SK-N-SH (cell line): ENCODE data around the gene R3HDM1. TPM values are rescaled to one million over a fixed set of nuclear protein-coding genes. Genes with fewer than 3 reads are reported as not detected.

ENCODE experiments used
- CTCF ChIA-PET: fragments of 300-600, 350-600 bp; formaldehyde crosslinking; extraction: SDS; loops from one replicate; lab custom pipeline; 2021; lab: Yijun Ruan, JAX
- POLR2A ChIA-PET: fragments of 350-600 bp; sonication (Branson Sonifier 250); formaldehyde crosslinking; extraction: SDS; loops from one replicate; lab custom pipeline; 2020; ENCODE audit warnings: antibody characterized with exemption, inconsistent platforms; lab: Yijun Ruan, JAX
- DNase-seq: peaks from one replicate; pipeline ENCODE4 v3.0.0; 2012
- H2AFZ ChIP-seq: fragments of 200-600 bp; sonication (generic); 2 replicates; pipeline ENCODE4 v1.8.1; 2016; ENCODE audit warnings: antibody characterized with exemption, mild to moderate bottlenecking, low read depth
- H3F3A ChIP-seq: fragments of 200-600 bp; sonication (generic); replicated peaks from 2 replicates; pipeline ENCODE3; 2016; ENCODE audit warnings: antibody characterized with exemption, mild to moderate bottlenecking; ENCODE audit not compliant: insufficient read depth
- H3K27ac ChIP-seq, 2 experiments: fragments of 200-500 bp in 1 of 2; fragments of 200-600 bp in 1 of 2; sonication (Bioruptor generic) in 1 of 2; sonication (generic), shearing (Covaris generic) in 1 of 2; 2 replicates each; pipeline versions ENCODE4 v1.5.1 to v1.6.1; 2014 to 2016; ENCODE audit warnings: low read depth in 2 of 2, inconsistent platforms in 1 of 2, low read length in 1 of 2, mild to moderate bottlenecking in 1 of 2, mixed read lengths in 1 of 2
- H3K27me3 ChIP-seq: fragments of 200-600 bp; sonication (generic), shearing (Covaris generic); 2 replicates; pipeline ENCODE4 v1.6.1; 2016; ENCODE audit warnings: mixed run types; ENCODE audit not compliant: insufficient read depth
- H3K36me3 ChIP-seq, 2 experiments: fragments of 200-500 bp in 1 of 2; fragments of 200-600 bp in 1 of 2; sonication (Bioruptor generic) in 1 of 2; sonication (generic) in 1 of 2; replicated peaks in 1 of 2; 2 replicates each; pipeline versions ENCODE3 to v1.5.1; 2014 to 2016; ENCODE audit warnings: low read length in 1 of 2, mild to moderate bottlenecking in 1 of 2; ENCODE audit not compliant: insufficient read depth in 2 of 2, control insufficient read depth in 1 of 2
- H3K4me1 ChIP-seq, 2 experiments: fragments of 200-500 bp in 1 of 2; fragments of 200-600 bp in 1 of 2; sonication (Bioruptor generic) in 1 of 2; sonication (generic), shearing (Covaris generic) in 1 of 2; 2 replicates each; pipeline versions ENCODE4 v1.5.1 to v1.6.1; 2014 to 2016; ENCODE audit warnings: low read depth in 1 of 2, low read length in 1 of 2, mixed run types in 1 of 2; ENCODE audit not compliant: insufficient read depth in 2 of 2, control insufficient read depth in 1 of 2
- H3K4me2 ChIP-seq: fragments of 200-600 bp; sonication (generic), shearing (Covaris generic); 2 replicates; pipeline ENCODE4 v1.6.1; 2017; ENCODE audit warnings: mixed run types
- H3K4me3 ChIP-seq, 2 experiments: fragments of 200-500 bp in 1 of 2; fragments of 200-600 bp in 1 of 2; sonication (Bioruptor generic) in 1 of 2; sonication (generic), shearing (Covaris generic) in 1 of 2; 2 replicates each; pipeline versions ENCODE4 v1.5.1 to v1.8.1; 2014 to 2016; ENCODE audit warnings: low read depth in 2 of 2, inconsistent platforms in 1 of 2, low read length in 1 of 2, mild to moderate bottlenecking in 1 of 2, mixed read lengths in 1 of 2, moderate library complexity in 1 of 2
- H3K79me2 ChIP-seq: fragments of 200-600 bp; sonication (generic); 2 replicates; pipeline ENCODE4 v1.8.1; 2017; ENCODE audit warnings: mild to moderate bottlenecking; ENCODE audit not compliant: insufficient read depth
- H3K9ac ChIP-seq: fragments of 200-600 bp; sonication (generic); 2 replicates; pipeline ENCODE4 v1.6.1; 2017; ENCODE audit warnings: mixed run types
- H3K9me2 ChIP-seq: fragments of 200-600 bp; sonication (generic); 2 replicates; pipeline ENCODE4 v1.6.1; 2017; ENCODE audit warnings: mixed run types
- H3K9me3 ChIP-seq: fragments of 200-600 bp; sonication (generic); 2 replicates; pipeline ENCODE4 v1.6.1; 2017; ENCODE audit warnings: mixed run types, mild to moderate bottlenecking, moderate library complexity
- H4K20me1 ChIP-seq: fragments of 200-600 bp; sonication (generic); 2 replicates; pipeline ENCODE4 v1.6.1; 2017; ENCODE audit warnings: mild to moderate bottlenecking, mixed run types; ENCODE audit not compliant: insufficient read depth
- CHD2 ChIP-seq: fragments of 150-350 bp; IDR thresholded peaks from 2 replicates; pipeline ENCODE4 v1.6.1; 2018; ENCODE audit warnings: low read length; ENCODE audit not compliant: partially characterized antibody
- CTCF ChIP-seq: fragments of 200-600 bp; sonication (generic); IDR thresholded peaks from 2 replicates; pipeline ENCODE4 v1.6.1; 2017; ENCODE audit warnings: antibody characterized with exemption, mild to moderate bottlenecking, moderate library complexity
- EZH2phosphoT487 ChIP-seq: fragments of 200-600 bp; sonication (generic); IDR thresholded peaks from 2 replicates; pipeline ENCODE4 v1.6.1; 2017; ENCODE audit warnings: low read depth, mixed run types, mild to moderate bottlenecking, antibody characterized with exemption, moderate library complexity, borderline replicate concordance
- FOSL2 ChIP-seq: IDR thresholded peaks from 2 replicates; pipeline ENCODE4 v1.4.0; 2012; ENCODE audit warnings: low read depth, mild to moderate bottlenecking, moderate library complexity, borderline replicate concordance
- FOXJ3 ChIP-seq: sonication (generic); formaldehyde crosslinking; IDR thresholded peaks from 2 replicates; pipeline ENCODE4 v1.5.1; 2020; ENCODE audit warnings: mild to moderate bottlenecking, missing genetic modification reagents
- GABPA ChIP-seq: IDR thresholded peaks from 2 replicates; pipeline ENCODE4 v1.4.0; 2012; ENCODE audit warnings: low read depth, mild to moderate bottlenecking
- GATA2 ChIP-seq: sonication (generic); formaldehyde crosslinking; IDR thresholded peaks from 2 replicates; pipeline ENCODE4 v1.5.0; 2020; ENCODE audit warnings: mild to moderate bottlenecking, missing genetic modification reagents
- IRF3 ChIP-seq: fragments of 150-350 bp; IDR thresholded peaks from 2 replicates; pipeline ENCODE4 v1.6.1; 2016; ENCODE audit warnings: mild to moderate bottlenecking, low read depth, low read length
- MEF2A ChIP-seq: IDR thresholded peaks from 2 replicates; pipeline ENCODE4 v1.4.0; 2012; ENCODE audit warnings: low read depth, borderline replicate concordance
- NFIC ChIP-seq: IDR thresholded peaks from 2 replicates; pipeline ENCODE4 v1.4.0; 2012; ENCODE audit warnings: borderline replicate concordance
- RAD21 ChIP-seq: IDR thresholded peaks from 2 replicates; pipeline ENCODE4 v1.6.1; 2012; ENCODE audit warnings: mild to moderate bottlenecking, low read length
- RFX5 ChIP-seq: IDR thresholded peaks from 2 replicates; pipeline ENCODE4 v1.6.1; 2012; ENCODE audit warnings: mild to moderate bottlenecking, improper control_type of control experiment, low read length
- RXRA ChIP-seq: IDR thresholded peaks from 2 replicates; pipeline ENCODE4 v1.4.0; 2012; ENCODE audit warnings: low read depth, mild to moderate bottlenecking, borderline replicate concordance
- TEAD4 ChIP-seq: IDR thresholded peaks from 2 replicates; pipeline ENCODE4 v1.4.0; 2012; ENCODE audit warnings: mild to moderate bottlenecking, borderline replicate concordance; ENCODE audit not compliant: insufficient read depth
- YY1 ChIP-seq: IDR thresholded peaks from 2 replicates; pipeline ENCODE4 v1.4.0; 2012; ENCODE audit warnings: low read depth, mild to moderate bottlenecking
- ZBTB33 ChIP-seq: IDR thresholded peaks from 2 replicates; pipeline ENCODE4 v1.4.0; 2012; ENCODE audit warnings: low read depth, borderline replicate concordance
- WGBS: methylation state at CpG from one replicate; pipeline ENCODE4 v1.1.6; 2017; ENCODE audit warnings: low lambda C conversion rate; 5-methylcytosine and 5-hydroxymethylcytosine counted together
- polyA plus RNA-seq, 3 experiments: library from polyadenylated mRNA; depleted of rRNA; stranded (reverse); fragments of >200 nt; gene quantifications; 2 replicates each; pipeline ENCODE4 v1.2.3, GENCODE V29; 2012
- TF ChIP-seq, protein P1 (sequence below): IDR thresholded peaks from 2 replicates; pipeline ENCODE4 v1.6.1; 2012; ENCODE audit warnings: mild to moderate bottlenecking, low read depth, low read length, moderate library complexity

Gene R3HDM1
- polyA plus RNA-seq, 1 of the 3 experiments (the other 2 are of a cell fraction) = 38.2 TPM

DNA sequence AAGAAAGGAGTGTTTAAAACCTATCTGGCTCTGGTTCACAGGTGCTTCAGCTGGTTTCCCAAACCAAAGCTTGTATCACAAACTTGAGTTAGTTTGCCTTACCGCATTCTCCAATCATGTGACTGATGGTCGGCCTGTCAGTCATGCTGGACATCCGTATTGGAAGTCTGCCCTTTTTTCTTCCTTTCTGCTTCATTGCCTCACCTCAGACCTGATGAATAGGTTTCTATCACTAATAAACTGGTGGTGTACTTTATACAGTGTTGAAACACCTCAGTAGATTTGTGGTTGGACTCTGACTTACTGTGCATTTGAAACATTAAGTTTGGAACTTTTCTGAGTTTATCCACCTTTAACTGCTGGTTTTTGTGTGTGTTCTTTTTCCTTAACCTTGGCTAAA is 84.1 kb downstream of the R3HDM1 start:
- Histone ChIP-seq H3F3A (peaks cover 4% of the 10 kb centered on the region), H3K9ac (no peak overlapping the region), H3K4me1 (no peaks in the 10 kb centered on the region; a peak in 1 of 4 replicates), H3K27me3 (no peaks in the 10 kb centered on the region), H3K9me2 (no peaks in the 10 kb centered on the region), H3K9me3 (no peaks in the 10 kb centered on the region), H3K36me3 (peaks cover 0 to 5% of the 10 kb centered on the region in 2 experiments), H2AFZ (no peak overlapping the region), H4K20me1 (no peaks in the 10 kb centered on the region), H3K4me2 (no peak overlapping the region), H3K4me3 (no peak overlapping the region), H3K79me2 (no peaks in the 10 kb centered on the region), H3K27ac (no peak overlapping the region)
- no peak for DNase-seq
- 93% methylated on average over 3 of the region's 3 CpGs for WGBS
- ChIA-PET POLR2A (no interaction called here), CTCF (no interaction called here)
- TF ChIP-seq FOXJ3 (no peak), YY1 (no peak), MEF2A (no peak), ZBTB33 (no peak), EZH2phosphoT487 (no peak), RAD21 (no peak)

DNA sequence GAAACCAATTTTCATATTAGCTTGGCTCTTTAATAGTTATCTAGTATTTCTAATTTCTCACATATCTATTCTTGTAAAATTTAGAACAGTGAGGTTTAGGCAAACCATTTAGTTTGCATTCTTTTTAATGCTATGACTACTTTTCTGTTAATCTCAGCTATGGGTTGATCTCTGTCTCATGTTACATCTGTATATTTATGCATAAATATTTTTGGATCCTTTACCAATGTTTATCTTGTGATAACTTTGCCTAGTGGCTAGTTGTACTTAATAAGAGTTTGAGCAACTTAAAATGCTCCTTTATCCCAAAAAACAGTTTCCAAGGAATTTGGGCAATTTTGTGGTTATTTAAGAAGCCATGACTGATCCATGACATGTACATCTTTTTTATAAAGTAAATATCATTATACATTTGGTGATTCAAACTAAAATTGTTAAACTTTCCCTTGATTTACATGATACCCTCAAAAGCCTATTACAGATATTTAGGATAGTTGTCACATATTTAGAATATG is 86.3 kb downstream of the R3HDM1 start:
- Histone ChIP-seq H4K20me1 (no peaks in the 10 kb centered on the region), H3K9me2 (no peaks in the 10 kb centered on the region), H3K27ac (no peak overlapping the region), H3K4me3 (no peak overlapping the region), H3K27me3 (no peaks in the 10 kb centered on the region), H3K36me3 (peaks cover 6 to 15% of the 10 kb centered on the region in 2 experiments), H2AFZ (no peak overlapping the region), H3K79me2 (no peaks in the 10 kb centered on the region), H3K4me2 (no peak overlapping the region), H3F3A (no peaks in the 10 kb centered on the region), H3K4me1 (no peaks in the 10 kb centered on the region), H3K9me3 (no peaks in the 10 kb centered on the region), H3K9ac (no peak overlapping the region)
- DNase-seq = no peak
- ChIA-PET CTCF (interaction anchor here (1.0 to 1.2 kb wide), 3 partner anchors 32 to 614 kb away, joined by 3 to 5 read pairs (median 4); no protein-coding TSS in a partner anchor), POLR2A (no interaction called here)
- TF ChIP-seq FOXJ3 (no peak), TEAD4 (no peak), FOSL2 (no peak), RXRA (no peak), CHD2 (no peak), GATA2 (CRISPR knock-in tag) (no peak), NFIC (no peak), RFX5 (no peak), CTCF (no peak), GABPA (no peak), IRF3 (no peak)
- TF ChIP-seq, protein P1, sequence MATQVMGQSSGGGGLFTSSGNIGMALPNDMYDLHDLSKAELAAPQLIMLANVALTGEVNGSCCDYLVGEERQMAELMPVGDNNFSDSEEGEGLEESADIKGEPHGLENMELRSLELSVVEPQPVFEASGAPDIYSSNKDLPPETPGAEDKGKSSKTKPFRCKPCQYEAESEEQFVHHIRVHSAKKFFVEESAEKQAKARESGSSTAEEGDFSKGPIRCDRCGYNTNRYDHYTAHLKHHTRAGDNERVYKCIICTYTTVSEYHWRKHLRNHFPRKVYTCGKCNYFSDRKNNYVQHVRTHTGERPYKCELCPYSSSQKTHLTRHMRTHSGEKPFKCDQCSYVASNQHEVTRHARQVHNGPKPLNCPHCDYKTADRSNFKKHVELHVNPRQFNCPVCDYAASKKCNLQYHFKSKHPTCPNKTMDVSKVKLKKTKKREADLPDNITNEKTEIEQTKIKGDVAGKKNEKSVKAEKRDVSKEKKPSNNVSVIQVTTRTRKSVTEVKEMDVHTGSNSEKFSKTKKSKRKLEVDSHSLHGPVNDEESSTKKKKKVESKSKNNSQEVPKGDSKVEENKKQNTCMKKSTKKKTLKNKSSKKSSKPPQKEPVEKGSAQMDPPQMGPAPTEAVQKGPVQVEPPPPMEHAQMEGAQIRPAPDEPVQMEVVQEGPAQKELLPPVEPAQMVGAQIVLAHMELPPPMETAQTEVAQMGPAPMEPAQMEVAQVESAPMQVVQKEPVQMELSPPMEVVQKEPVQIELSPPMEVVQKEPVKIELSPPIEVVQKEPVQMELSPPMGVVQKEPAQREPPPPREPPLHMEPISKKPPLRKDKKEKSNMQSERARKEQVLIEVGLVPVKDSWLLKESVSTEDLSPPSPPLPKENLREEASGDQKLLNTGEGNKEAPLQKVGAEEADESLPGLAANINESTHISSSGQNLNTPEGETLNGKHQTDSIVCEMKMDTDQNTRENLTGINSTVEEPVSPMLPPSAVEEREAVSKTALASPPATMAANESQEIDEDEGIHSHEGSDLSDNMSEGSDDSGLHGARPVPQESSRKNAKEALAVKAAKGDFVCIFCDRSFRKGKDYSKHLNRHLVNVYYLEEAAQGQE = no peak
